Neural progenitor cell (in vitro differentiated cells): ENCODE results near the gene TSHB. TPM values are rescaled to one million over a fixed set of nuclear protein-coding genes. Genes with fewer than 3 reads are reported as not detected.
A peak's percentile ranks its signal among the peaks of the same experiment; 100 is the strongest.

Experiments
- DNase-seq: peaks from one replicate; pipeline ENCODE4 v3.0.0-alpha.2; 2016; ENCODE audit warnings: low spot score
- H2AFZ ChIP-seq: fragments of 200-600 bp; sonication (generic); replicated peaks from 2 replicates; pipeline ENCODE4 v1.6.1; 2016; ENCODE audit warnings: antibody characterized with exemption
- H3F3A ChIP-seq: fragments of 200-600 bp; sonication (generic); 2 replicates; pipeline ENCODE4 v1.6.1; 2016; ENCODE audit warnings: antibody characterized with exemption, low read depth
- H3K27ac ChIP-seq: fragments of 200-600 bp; sonication (generic); 2 replicates; pipeline ENCODE4 v1.5.1; 2016; ENCODE audit warnings: mild to moderate bottlenecking
- H3K27me3 ChIP-seq: fragments of 200-600 bp; sonication (generic); 2 replicates; pipeline ENCODE4 v1.6.1; 2016; ENCODE audit warnings: mild to moderate bottlenecking, moderate library complexity
- H3K36me3 ChIP-seq: fragments of 200-600 bp; sonication (generic); 2 replicates; pipeline ENCODE4 v1.5.1; 2016
- H3K4me1 ChIP-seq: fragments of 200-600 bp; sonication (generic); 2 replicates; pipeline ENCODE4 v1.6.1; 2016; ENCODE audit warnings: mixed run types
- H3K4me2 ChIP-seq: fragments of 200-600 bp; sonication (generic); 2 replicates; pipeline ENCODE4 v1.6.1; 2016
- H3K4me3 ChIP-seq: fragments of 200-600 bp; sonication (generic); 2 replicates; pipeline ENCODE4 v1.5.1; 2016
- H3K79me2 ChIP-seq: fragments of 200-600 bp; sonication (generic); 2 replicates; pipeline ENCODE4 v1.6.1; 2016; ENCODE audit warnings: low read depth
- H3K9ac ChIP-seq: fragments of 200-600 bp; sonication (generic); 2 replicates; pipeline ENCODE4 v1.6.1; 2016
- H3K9me3 ChIP-seq: fragments of 200-600 bp; sonication (generic); 2 replicates; pipeline ENCODE4 v1.5.1; 2016; ENCODE audit warnings: low read depth
- H4K20me1 ChIP-seq: fragments of 200-600 bp; sonication (generic); 2 replicates; pipeline ENCODE4 v1.6.1; 2016; ENCODE audit warnings: low read depth
- H3K27ac Mint-ChIP-seq: 3 replicates; pipeline ENCODE4 v1.8.0; 2021; ENCODE audit warnings: mixed read lengths
- H3K27me3 Mint-ChIP-seq: 2 replicates; pipeline ENCODE4 v1.8.0; 2022; ENCODE audit warnings: low read depth, mild to moderate bottlenecking, inconsistent platforms, moderate library complexity, mixed read lengths; ENCODE audit not compliant: insufficient read depth
- H3K36me3 Mint-ChIP-seq: 3 replicates; pipeline ENCODE4 v1.8.0; 2021; ENCODE audit warnings: mixed read lengths
- H3K4me1 Mint-ChIP-seq: 3 replicates; pipeline ENCODE4 v1.8.0; 2021; ENCODE audit warnings: mixed read lengths
- H3K4me3 Mint-ChIP-seq: 3 replicates; pipeline ENCODE4 v1.8.0; 2021; ENCODE audit warnings: mild to moderate bottlenecking, moderate library complexity, mixed read lengths
- H3K9me3 Mint-ChIP-seq: 3 replicates; pipeline ENCODE4 v1.8.0; 2020; ENCODE audit warnings: mixed read lengths
- CTCF ChIP-seq: fragments of 200-600 bp; sonication (generic); IDR thresholded peaks from 2 replicates; pipeline ENCODE4 v1.5.1; 2017; ENCODE audit warnings: antibody characterized with exemption, mild to moderate bottlenecking
- EZH2 ChIP-seq: fragments of 200-600 bp; sonication (generic); IDR thresholded peaks from 2 replicates; pipeline ENCODE4 v1.6.1; 2017; ENCODE audit warnings: antibody characterized with exemption, mild to moderate bottlenecking, moderate library complexity
- EZH2phosphoT487 ChIP-seq: fragments of 200-600 bp; sonication (generic); IDR thresholded peaks from 2 replicates; pipeline ENCODE4 v1.6.1; 2017; ENCODE audit warnings: antibody characterized with exemption
- total RNA-seq: library from RNA; depleted of rRNA; stranded (reverse); fragments of >200 nt; gene quantifications from 2 replicates; pipeline ENCODE4 v1.2.3, GENCODE V29; 2015; ENCODE audit warnings: low replicate concordance

TSHB gene
- total RNA-seq, 1 donor from 2014 or later: not detected

GRCh38 chr1:115069659-115070308, 40.2 kb downstream of the TSHB start:
- Mint-ChIP-seq H3K27me3 (no peaks in the 10 kb centered on the region), H3K4me3 (no peak overlapping the region), H3K27ac (no peak overlapping the region), H3K4me1 (peaks cover 44% of the 10 kb centered on the region), H3K9me3 (no peaks in the 10 kb centered on the region), H3K36me3 (no peaks in the 10 kb centered on the region)
- Histone ChIP-seq H2AFZ (no peak overlapping the region), H3K4me1 (peaks cover 37% of the 10 kb centered on the region), H3K4me3 (no peak overlapping the region), H3K9ac (no peak overlapping the region), H3K36me3 (no peaks in the 10 kb centered on the region), H3K27ac (no peak overlapping the region), H3K27me3 (no peaks in the 10 kb centered on the region), H3F3A (peaks cover 11% of the 10 kb centered on the region), H3K4me2 (no peak overlapping the region), H3K79me2 (no peaks in the 10 kb centered on the region), H3K9me3 (no peaks in the 10 kb centered on the region), H4K20me1 (no peaks in the 10 kb centered on the region)
- no peak for DNase-seq
- TF ChIP-seq EZH2phosphoT487: no peak

DNA sequence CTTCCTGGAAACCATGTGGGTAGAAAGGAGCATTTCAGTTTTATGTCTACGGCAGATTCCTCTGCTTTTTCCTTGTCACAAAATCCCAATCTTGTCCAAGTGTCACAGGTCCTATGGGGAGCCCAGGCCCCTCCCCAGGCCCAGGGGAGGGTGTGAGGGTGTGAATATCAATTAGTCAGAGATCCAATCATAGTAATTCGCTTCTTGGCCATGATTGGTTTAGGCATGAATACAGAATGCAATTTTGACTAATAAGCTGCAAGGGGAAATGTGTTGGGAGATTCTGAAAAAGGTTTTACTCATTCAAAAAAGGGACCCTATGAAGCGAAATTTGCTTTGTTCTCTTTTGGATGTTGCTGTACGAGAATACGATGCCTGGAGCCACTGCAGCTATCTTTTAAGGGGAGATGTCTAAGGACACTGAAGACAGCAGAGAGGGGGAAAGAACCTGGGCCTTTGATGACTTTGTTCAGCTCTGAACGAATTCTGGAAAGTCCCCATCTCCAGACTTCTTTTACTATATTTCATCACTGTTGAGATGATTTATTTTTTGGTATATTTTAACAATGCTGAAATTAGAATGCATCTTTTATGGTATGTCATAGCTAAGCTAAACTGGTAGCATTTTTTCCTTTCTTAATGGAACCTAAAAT, 41.5 kb downstream of the TSHB start:
- Histone ChIP-seq H4K20me1 (no peaks in the 10 kb centered on the region), H3K4me2 (peak overlapping the region; percentile 57), H3K27ac (no peak overlapping the region), H3K27me3 (no peaks in the 10 kb centered on the region), H2AFZ (no peak overlapping the region), H3K9ac (no peak overlapping the region), H3K36me3 (no peaks in the 10 kb centered on the region), H3K9me3 (no peaks in the 10 kb centered on the region), H3K4me1 (peaks cover 37% of the 10 kb centered on the region), H3F3A (peaks cover 11% of the 10 kb centered on the region), H3K79me2 (no peaks in the 10 kb centered on the region), H3K4me3 (no peak overlapping the region)
- no peaks in the 10 kb centered on the region for H3K9me3 Mint-ChIP-seq
- TF ChIP-seq CTCF (no peak), EZH2 (no peak), EZH2phosphoT487 (no peak)
- H3K4me3 Mint-ChIP-seq: no peak overlapping the region
- no peak overlapping the region for H3K27ac Mint-ChIP-seq
- H3K36me3 Mint-ChIP-seq: no peaks in the 10 kb centered on the region
- DNase-seq: no peak
- H3K4me1 Mint-ChIP-seq: peaks cover 48% of the 10 kb centered on the region
- H3K27me3 Mint-ChIP-seq: no peaks in the 10 kb centered on the region

GRCh38 chr1:115073298-115074087, 43.9 kb downstream of the TSHB start:
- H3K4me1 ChIP-seq: peaks cover 37% of the 10 kb centered on the region
- TF ChIP-seq EZH2 (no peak), CTCF (no peak), EZH2phosphoT487 (no peak)
- H3K27me3 Mint-ChIP-seq: no peaks in the 10 kb centered on the region

More at GRCh38 chr1:115073298-115074087, 43.9 kb downstream of the TSHB start:
- no peaks in the 10 kb centered on the region for H3K79me2 ChIP-seq
- no peak for DNase-seq
- peaks cover 48% of the 10 kb centered on the region for H3K4me1 Mint-ChIP-seq
- no peaks in the 10 kb centered on the region for H3K27me3 ChIP-seq
- no peak overlapping the region for H2AFZ ChIP-seq
- H3K4me2 ChIP-seq: no peak overlapping the region
- no peak overlapping the region for H3K9ac ChIP-seq
- H3K36me3 ChIP-seq: no peaks in the 10 kb centered on the region
- peaks cover 11% of the 10 kb centered on the region for H3F3A ChIP-seq
- no peak overlapping the region for H3K27ac ChIP-seq
- no peak overlapping the region for H3K4me3 Mint-ChIP-seq
- H3K9me3 ChIP-seq: no peaks in the 10 kb centered on the region
- H4K20me1 ChIP-seq: no peaks in the 10 kb centered on the region
- H3K4me3 ChIP-seq: no peak overlapping the region
- H3K36me3 Mint-ChIP-seq: no peaks in the 10 kb centered on the region
- H3K27ac Mint-ChIP-seq: no peak overlapping the region
- H3K9me3 Mint-ChIP-seq: no peaks in the 10 kb centered on the region
